Measurements from ENCODE around the gene CYP4B1. TPM values are rescaled to one million over a fixed set of nuclear protein-coding genes. Genes with fewer than 3 reads are reported as not detected.
"Not testable (repeated sequence)": the region's sequence is repeated elsewhere in the genome, so short reads cannot be mapped to it uniquely, and the experiment has no call there.

CYP4B1 gene
- total RNA-seq: 74.4 TPM

GRCh38 chr1:46798810-46799209, at the start of gene CYP4B1:
CYP4B1 (plus strand) TSS chr1:46799046; CDS start chr1:46799082, 36 bp downstream.
- Histone ChIP-seq H3K27ac (no peak within 1 kb of the TSS), H3K27me3 (no peaks in the 10 kb centered on the region), H3K36me3 (no peaks in the 10 kb centered on the region), H3K4me3 (peak within 1 kb of the TSS; percentile 11 to 20), H3K4me1 (no peaks in the 10 kb centered on the region), H3K9me3 (no peaks in the 10 kb centered on the region)
- TF ChIP-seq CTCF (IDR thresholded peaks at IDR 0.05): no peak
- no peak for TF ChIP-seq POLR2A (IDR thresholded peaks at IDR 0.05)
- no peak for TF ChIP-seq POLR2AphosphoS5 (IDR thresholded peaks at IDR 0.05; ENCODE audit: insufficient read depth in 1 of 2, low read depth in 1 of 2)
- intact Hi-C loops (cut with DNase I): no loop called here
- peak; percentile 72 to 87 for DNase-seq (ENCODE audit: extremely low spot score in 2 of 2)

- Histone ChIP-seq H3K36me3 (no peaks in the 10 kb centered on the region), H3K27ac (peak overlapping the region; percentile 64), H3K27me3 (no peaks in the 10 kb centered on the region), H3K4me3 (no peak overlapping the region), H3K4me1 (peaks cover 26% of the 10 kb centered on the region), H3K9me3 (no peaks in the 10 kb centered on the region)
- DNase-seq (ENCODE audit: extremely low spot score in 2 of 2): no peak
- intact Hi-C loops (cut with DNase I): no loop called here
- no peak for TF ChIP-seq CTCF (IDR thresholded peaks at IDR 0.05)
- TF ChIP-seq POLR2AphosphoS5 (IDR thresholded peaks at IDR 0.05; ENCODE audit: insufficient read depth in 1 of 2, low read depth in 1 of 2): no peak
- no peak for TF ChIP-seq POLR2A (IDR thresholded peaks at IDR 0.05)
Observed at GRCh38 chr1:46749404-46749803, 49.4 kb upstream of the CYP4B1 start.

- no peak for DNase-seq (ENCODE audit: extremely low spot score in 2 of 2)
- Histone ChIP-seq H3K27ac (peak overlapping the region; percentile 64), H3K4me3 (no peak overlapping the region), H3K36me3 (no peaks in the 10 kb centered on the region), H3K4me1 (peaks cover 32% of the 10 kb centered on the region), H3K27me3 (no peaks in the 10 kb centered on the region), H3K9me3 (no peaks in the 10 kb centered on the region)
- intact Hi-C loops (cut with DNase I): no loop called here
- TF ChIP-seq POLR2A (IDR thresholded peaks at IDR 0.05) (no peak), POLR2AphosphoS5 (IDR thresholded peaks at IDR 0.05; ENCODE audit: insufficient read depth in 1 of 2, low read depth in 1 of 2) (peak in 1 of 2 donors; percentile 30), CTCF (IDR thresholded peaks at IDR 0.05) (no peak)
Observed at GRCh38 chr1:46749921-46750404, 48.9 kb upstream of the CYP4B1 start.

GRCh38 chr1:46753985-46754384, 44.9 kb upstream of the CYP4B1 start:
- H3K4me1 ChIP-seq: peaks cover 38% of the 10 kb centered on the region
- H3K27ac ChIP-seq: no peak overlapping the region
- no peaks in the 10 kb centered on the region for H3K27me3 ChIP-seq
- H3K36me3 ChIP-seq: no peaks in the 10 kb centered on the region
- intact Hi-C loops (cut with DNase I): no loop called here
- no peak for DNase-seq (ENCODE audit: extremely low spot score in 2 of 2)
- TF ChIP-seq CTCF (IDR thresholded peaks at IDR 0.05): no peak
- TF ChIP-seq POLR2A (IDR thresholded peaks at IDR 0.05): no peak
- no peak for TF ChIP-seq POLR2AphosphoS5 (IDR thresholded peaks at IDR 0.05; ENCODE audit: insufficient read depth in 1 of 2, low read depth in 1 of 2)
- no peak overlapping the region for H3K4me3 ChIP-seq
- no peaks in the 10 kb centered on the region for H3K9me3 ChIP-seq

GRCh38 chr1:46754707-46755106, 44.1 kb upstream of the CYP4B1 start:
- H3K9me3 ChIP-seq; intact Hi-C loops (cut with DNase I); DNase-seq (ENCODE audit: extremely low spot score in 2 of 2); H3K27ac ChIP-seq; H3K27me3 ChIP-seq; H3K36me3 ChIP-seq; H3K4me3 ChIP-seq: not testable (repeated sequence)
- H3K4me1 ChIP-seq: peaks cover 31% of the 10 kb centered on the region
